IPS-18a (cell line): ENCODE measurements around the gene INPP5B.
"Not testable (repeated sequence)": the region's sequence is repeated elsewhere in the genome, so short reads cannot be mapped to it uniquely, and the experiment has no call there.

Experiments used
- H3K27ac ChIP-seq: one replicate; pipeline ENCODE4 v1.5.1; 2013; ENCODE audit warnings: low read length
- H3K27me3 ChIP-seq: one replicate; pipeline ENCODE4 v1.6.1; 2013; ENCODE audit warnings: mild to moderate bottlenecking, low read length; ENCODE audit not compliant: control insufficient read depth, insufficient read depth
- H3K36me3 ChIP-seq: one replicate; pipeline ENCODE4 v1.6.1; 2013; ENCODE audit warnings: low read depth, low read length; ENCODE audit not compliant: control insufficient read depth
- H3K4me1 ChIP-seq: one replicate; pipeline ENCODE4 v1.6.1; 2013; ENCODE audit warnings: low read depth, low read length; ENCODE audit not compliant: control insufficient read depth
- H3K4me3 ChIP-seq: one replicate; pipeline ENCODE4 v1.5.1; 2013; ENCODE audit warnings: low read length
- H3K9ac ChIP-seq: one replicate; pipeline ENCODE4 v1.6.1; 2013; ENCODE audit warnings: mild to moderate bottlenecking, low read length, moderate library complexity
- H3K9me3 ChIP-seq: one replicate; pipeline ENCODE4 v1.6.1; 2013; ENCODE audit warnings: low read depth, low read length; ENCODE audit not compliant: control insufficient read depth

The INPP5B gene

DNA sequence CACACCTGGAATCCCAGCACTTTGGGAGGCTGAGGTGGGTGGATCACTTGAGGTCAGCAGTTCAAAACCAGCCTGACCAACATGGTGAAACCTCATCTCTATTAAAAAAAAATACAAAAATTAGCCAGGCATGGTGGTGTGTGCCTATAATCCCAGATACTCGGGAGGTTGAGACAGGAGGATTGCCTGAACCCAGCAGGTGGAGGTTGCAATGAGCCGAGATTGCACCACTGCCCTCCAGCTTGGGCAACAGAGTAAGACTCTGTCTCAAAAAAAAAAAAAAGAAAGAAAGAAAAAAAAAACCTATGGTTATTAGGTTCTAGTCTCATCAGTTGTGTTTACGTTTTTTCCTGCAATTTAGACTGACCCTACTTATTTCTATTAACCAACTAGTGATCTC is 40.3 kb downstream of the INPP5B start:
- not testable (repeated sequence) for H3K27me3 ChIP-seq, H3K36me3 ChIP-seq, H3K9ac ChIP-seq, H3K27ac ChIP-seq, H3K9me3 ChIP-seq, H3K4me1 ChIP-seq, H3K4me3 ChIP-seq

DNA sequence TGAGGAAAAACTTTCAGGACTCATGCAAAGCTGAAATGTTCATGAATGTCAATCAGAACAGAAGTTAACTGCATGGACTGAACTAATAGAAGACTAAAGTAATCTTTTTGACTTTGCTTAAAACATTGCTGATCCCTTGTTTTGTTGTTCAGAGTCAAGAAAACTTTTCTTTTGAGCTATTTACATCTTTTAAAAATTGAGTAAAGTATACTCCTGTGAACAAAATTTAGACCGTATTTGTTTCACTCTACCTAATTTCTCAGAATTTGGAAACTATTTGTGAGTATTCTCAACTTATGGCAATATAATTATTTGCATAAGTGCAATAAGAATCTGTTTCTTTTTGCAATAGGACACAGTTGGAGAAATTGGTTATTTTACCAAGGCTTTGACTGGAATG is 41.1 kb downstream of the INPP5B start:
- Histone ChIP-seq H3K4me3 (no peak overlapping the region), H3K9ac (no peak overlapping the region), H3K27me3 (no peaks in the 10 kb centered on the region), H3K4me1 (no peaks in the 10 kb centered on the region), H3K27ac (no peak overlapping the region), H3K9me3 (peaks cover 7% of the 10 kb centered on the region), H3K36me3 (no peaks in the 10 kb centered on the region)

DNA sequence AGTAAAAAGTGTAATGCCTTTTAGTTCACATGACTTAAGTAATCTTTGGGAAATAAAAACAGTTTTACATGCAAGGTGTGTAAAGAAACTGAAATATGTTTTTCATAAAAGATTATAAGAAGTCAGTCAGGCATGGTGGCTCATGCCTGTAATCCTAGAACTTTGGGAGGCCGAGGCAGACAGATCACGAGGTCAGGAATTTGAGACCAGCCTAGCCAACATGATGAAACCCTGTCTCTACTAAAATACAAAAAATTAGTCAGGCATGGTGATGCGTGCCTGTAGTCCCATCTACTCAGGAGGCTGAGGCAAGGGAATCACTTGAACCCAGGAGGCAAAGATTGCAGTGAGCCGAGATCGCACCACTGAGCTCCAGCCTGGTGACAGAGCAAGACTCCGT is 42.9 kb downstream of the INPP5B start:
- not testable (repeated sequence) for H3K27me3 ChIP-seq, H3K36me3 ChIP-seq, H3K4me3 ChIP-seq, H3K9me3 ChIP-seq, H3K9ac ChIP-seq, H3K4me1 ChIP-seq, H3K27ac ChIP-seq

DNA sequence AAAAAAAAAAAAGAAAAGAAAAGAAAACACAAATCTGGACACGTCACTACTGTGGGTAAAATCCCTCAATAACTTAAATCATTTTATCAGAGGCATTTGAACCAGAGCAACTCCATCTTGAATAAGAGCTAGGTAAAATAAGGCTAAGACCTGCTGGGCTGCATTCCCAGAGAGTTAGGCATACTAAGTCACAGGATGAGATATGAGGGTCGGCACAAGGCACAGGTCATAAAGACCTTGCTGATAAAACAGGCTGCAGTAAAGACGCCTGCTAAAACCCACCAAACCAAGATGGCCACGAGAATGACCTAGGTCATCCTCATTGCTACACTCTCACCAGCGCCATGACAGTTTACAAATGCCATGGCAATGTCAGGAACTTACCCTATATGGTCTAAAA is 43.9 kb downstream of the INPP5B start:
- Histone ChIP-seq H3K27ac (no peak overlapping the region), H3K27me3 (no peaks in the 10 kb centered on the region), H3K4me1 (no peaks in the 10 kb centered on the region), H3K4me3 (no peak overlapping the region), H3K9me3 (peaks cover 7% of the 10 kb centered on the region), H3K9ac (no peak overlapping the region), H3K36me3 (no peaks in the 10 kb centered on the region)

DNA sequence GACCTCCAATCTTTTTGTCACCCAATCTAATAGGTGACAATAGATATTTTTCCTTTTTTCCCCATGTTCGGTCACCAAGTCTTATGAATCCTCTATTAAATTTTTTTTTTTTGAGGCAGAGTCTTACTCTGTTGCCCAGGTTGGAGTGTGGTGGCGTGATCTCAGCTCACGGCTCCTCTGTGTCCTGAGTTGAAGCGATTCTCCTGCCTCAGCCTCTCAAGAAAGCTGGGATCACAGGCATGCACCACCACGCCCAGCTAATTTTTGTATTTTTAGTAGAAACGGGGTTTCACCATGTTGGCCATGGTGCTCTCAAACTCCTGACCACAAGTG is 45.0 kb downstream of the INPP5B start:
- Histone ChIP-seq H3K27ac (no peak overlapping the region), H3K9ac (no peak overlapping the region), H3K4me3 (no peak overlapping the region), H3K27me3 (no peaks in the 10 kb centered on the region), H3K9me3 (peaks cover 7% of the 10 kb centered on the region), H3K4me1 (no peaks in the 10 kb centered on the region), H3K36me3 (no peaks in the 10 kb centered on the region)

DNA sequence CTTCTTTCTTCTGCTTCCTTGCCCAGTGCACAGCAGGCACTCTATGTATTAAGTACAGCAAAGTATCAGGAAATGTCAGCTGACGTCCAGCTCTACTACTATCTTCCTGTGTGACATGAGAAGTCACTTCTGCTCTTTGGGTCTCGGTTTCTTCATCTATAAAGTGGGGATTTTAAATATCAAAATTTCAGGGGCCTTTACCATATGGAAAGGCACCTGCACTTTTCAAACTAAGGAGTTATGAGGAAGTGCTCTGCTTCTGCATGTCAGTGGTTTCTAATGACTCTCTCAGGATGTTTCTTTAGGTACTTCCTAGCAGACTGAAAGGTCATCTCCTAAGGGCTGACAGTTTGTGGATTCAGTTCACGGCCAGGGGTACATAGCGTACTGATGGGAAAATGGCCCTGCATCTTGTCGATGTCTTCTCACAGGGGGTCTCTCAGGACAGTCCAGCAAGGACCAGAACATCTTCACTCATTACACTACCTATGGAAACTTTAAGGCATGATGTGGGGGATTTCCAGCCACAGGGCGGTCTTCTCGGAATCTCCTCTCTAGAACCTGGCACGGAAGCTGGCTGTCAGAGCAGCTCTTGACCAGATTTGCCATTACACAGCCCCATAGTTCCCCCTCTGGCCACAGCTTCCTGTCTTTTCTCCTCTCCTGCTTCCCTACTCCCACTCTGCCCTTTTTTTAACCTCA is 45.5 kb downstream of the INPP5B start:
- no peak overlapping the region for H3K4me3 ChIP-seq
- no peaks in the 10 kb centered on the region for H3K36me3 ChIP-seq

DNA sequence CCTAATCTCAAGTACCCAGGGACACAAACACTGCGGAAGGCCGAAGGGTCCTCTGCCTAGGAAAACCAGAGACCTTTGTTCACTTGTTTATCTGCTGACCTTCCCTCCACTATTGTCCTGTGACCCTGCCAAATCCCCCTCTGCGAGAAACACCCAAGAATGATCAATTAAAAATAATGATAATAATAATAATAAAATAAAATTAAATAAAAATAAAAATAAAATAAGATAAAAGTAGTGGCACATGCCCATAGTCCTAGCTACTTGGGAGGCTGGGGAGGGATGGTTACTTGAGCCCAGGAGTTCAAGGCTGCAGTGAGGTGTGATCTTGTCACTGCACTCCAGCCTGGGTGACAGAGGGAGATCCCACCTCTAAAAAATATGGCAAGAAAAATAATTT is 49.3 kb downstream of the INPP5B start:
- H3K36me3 ChIP-seq, H3K27me3 ChIP-seq, H3K27ac ChIP-seq, H3K4me3 ChIP-seq, H3K9ac ChIP-seq, H3K9me3 ChIP-seq, H3K4me1 ChIP-seq: not testable (repeated sequence)

More for the DNA sequence above, 45.5 kb downstream of the INPP5B start:
- no peak overlapping the region for H3K9ac ChIP-seq
- H3K27ac ChIP-seq, result no peak overlapping the region
- no peaks in the 10 kb centered on the region for H3K27me3 ChIP-seq
- no peaks in the 10 kb centered on the region for H3K4me1 ChIP-seq
- H3K9me3 ChIP-seq, result peaks cover 7% of the 10 kb centered on the region

DNA sequence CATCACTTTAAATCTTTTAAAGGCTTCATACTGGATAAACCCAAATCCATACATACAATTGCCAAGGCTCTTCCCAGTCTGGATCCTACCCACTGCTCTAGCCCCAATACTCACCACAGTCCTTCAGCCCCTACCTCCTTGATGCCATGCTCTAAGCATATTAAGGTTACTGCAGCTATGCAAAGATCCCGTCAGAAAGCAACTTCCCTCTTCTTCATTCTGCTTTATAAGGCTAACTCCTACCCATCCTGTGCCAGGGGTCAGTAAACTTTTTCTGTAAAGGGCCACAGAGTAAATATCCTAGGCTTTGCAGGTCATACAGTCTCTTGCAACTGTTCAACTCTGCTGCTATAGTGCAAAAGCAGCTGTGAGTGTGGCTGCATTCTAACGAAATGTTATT is 53.2 kb downstream of the INPP5B start:
- H3K4me3 ChIP-seq, result no peak overlapping the region

DNA sequence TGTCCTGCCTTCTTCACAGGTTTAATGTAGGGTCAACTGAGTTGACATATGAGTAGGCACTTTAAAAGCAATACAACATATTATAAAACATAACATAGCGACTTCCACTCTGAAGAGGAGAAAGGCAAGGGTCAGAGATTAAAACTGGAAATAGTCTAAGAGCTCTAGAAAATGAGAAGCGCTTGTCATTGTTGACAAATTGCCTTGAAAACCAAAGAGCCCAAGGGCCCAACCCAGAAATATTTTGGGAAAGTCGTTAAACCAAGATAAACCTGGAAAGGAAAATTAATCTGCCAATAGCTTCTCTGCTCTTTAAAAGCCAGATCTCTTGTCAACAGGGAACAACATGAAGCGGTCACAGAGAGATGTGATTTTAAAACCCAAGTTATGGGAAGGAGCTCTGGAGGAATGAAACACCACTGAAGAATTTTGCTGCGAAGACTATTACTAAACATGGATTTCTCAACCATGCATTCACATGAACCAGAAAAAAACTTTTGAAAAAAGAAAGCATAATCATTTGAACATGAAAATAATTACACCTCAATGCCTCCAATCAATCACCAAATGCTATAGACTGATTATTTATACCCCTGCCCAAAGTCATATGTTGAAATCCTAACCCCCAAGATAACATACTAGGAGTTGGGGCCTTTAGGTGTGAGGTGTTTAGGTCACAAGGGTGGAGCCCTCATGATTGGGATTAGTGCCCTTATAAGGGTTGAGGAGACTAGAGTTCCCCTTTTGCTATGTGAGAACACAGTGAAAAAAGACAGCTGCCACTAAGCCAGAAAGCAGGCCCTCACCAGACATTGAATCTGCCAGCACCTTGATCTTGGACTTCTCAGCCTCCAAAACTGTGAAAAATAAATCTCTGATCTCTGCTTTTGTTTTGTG is 54.5 kb downstream of the INPP5B start:
- peaks cover 21% of the 10 kb centered on the region for H3K36me3 ChIP-seq
- H3K4me1 ChIP-seq, result no peaks in the 10 kb centered on the region
- H3K9me3 ChIP-seq, result no peaks in the 10 kb centered on the region
- no peaks in the 10 kb centered on the region for H3K27me3 ChIP-seq
- H3K27ac ChIP-seq, result no peak overlapping the region
- no peak overlapping the region for H3K9ac ChIP-seq
- no peak overlapping the region for H3K4me3 ChIP-seq

More for the DNA sequence above, 53.2 kb downstream of the INPP5B start:
- Histone ChIP-seq H3K9me3 (no peaks in the 10 kb centered on the region), H3K36me3 (peaks cover 8% of the 10 kb centered on the region), H3K27me3 (no peaks in the 10 kb centered on the region), H3K9ac (no peak overlapping the region), H3K4me1 (no peaks in the 10 kb centered on the region), H3K27ac (no peak overlapping the region)

DNA sequence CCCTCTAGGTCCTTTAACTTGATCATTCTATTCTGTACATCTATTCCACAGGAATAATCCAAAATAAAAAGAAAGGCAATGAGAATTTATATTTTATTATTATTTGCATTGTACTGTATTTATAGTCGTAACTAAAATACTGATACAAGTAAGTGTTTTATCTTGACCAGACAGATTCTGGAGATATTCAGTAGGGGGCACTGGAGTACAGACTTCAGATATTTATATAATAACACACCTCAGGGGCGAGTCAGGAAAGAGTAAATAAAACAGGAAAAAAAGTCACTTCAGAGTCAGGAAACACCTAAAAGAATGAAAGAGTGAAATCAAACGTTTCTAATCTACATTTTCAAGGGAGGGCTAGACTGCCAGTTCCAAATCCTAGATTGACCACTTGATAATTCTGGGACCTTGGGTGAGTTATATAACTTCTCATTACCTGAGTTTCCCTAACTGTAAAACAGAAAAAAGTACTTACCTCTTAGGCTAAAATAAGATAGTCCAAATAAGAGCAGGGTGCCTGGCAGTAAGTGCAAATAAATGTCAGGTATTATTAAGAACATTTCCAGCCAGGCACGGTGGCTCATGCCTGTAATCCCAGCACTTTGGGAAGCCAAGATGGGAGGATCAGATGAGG is 56.4 kb downstream of the INPP5B start:
- Histone ChIP-seq H3K27me3 (no peaks in the 10 kb centered on the region), H3K27ac (no peak overlapping the region), H3K9ac (no peak overlapping the region), H3K4me1 (no peaks in the 10 kb centered on the region), H3K4me3 (no peak overlapping the region), H3K36me3 (peaks cover 34% of the 10 kb centered on the region), H3K9me3 (no peaks in the 10 kb centered on the region)

DNA sequence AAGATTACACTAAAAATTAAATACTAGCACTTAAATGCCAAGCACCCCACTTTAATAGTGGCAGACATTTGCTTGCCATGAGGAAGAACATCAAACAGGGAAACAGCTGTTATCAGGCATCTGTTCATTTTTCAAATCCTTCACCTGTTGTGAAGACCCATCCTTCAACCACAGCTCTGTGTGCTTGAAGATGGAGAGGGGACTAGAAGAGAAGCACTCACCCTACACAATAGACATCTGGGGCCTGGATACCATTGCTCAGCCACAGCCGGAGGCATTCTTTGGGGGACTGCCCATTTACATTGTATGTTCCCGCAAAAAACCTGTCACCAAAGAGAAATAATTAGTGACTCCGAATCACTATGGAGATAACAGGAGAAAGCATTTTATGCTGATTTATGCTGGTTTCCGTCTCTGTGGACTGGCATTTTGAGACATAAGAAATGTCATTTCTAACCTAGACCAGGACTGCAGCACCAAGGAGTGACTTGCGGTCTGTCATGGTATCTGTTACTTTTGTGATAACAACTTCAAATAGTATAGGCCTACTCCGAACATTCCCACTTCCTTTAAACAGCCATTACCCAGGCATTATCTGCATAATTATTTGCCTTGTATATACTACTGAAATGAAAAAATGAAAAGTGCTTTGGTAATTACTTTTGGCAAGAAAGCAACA is 58.7 kb downstream of the INPP5B start:
- Histone ChIP-seq H3K9ac (no peak overlapping the region), H3K27ac (no peak overlapping the region), H3K36me3 (peaks cover 41% of the 10 kb centered on the region), H3K9me3 (no peaks in the 10 kb centered on the region), H3K4me1 (no peaks in the 10 kb centered on the region), H3K4me3 (no peak overlapping the region), H3K27me3 (no peaks in the 10 kb centered on the region)
